PC-9 (cell line): ENCODE measurements around the gene CECR2. TPM values are rescaled to one million over a fixed set of nuclear protein-coding genes. Genes with fewer than 3 reads are reported as not detected.
"Not testable (repeated sequence)": the region's sequence is repeated elsewhere in the genome, so short reads cannot be mapped to it uniquely, and the experiment has no call there.

Experiments
- BruUV-seq: library from RNA; stranded (reverse); fragments of 400-500 nt; replicated peaks from 2 replicates; lab custom pipeline; 2021; lab: Mats Ljungman, UMichigan
- CTCF ChIA-PET: fragments of 300-600 bp; sonication (Branson Sonifier 250); formaldehyde crosslinking; loops from one replicate; lab custom pipeline; 2022; ENCODE audit warnings: antibody characterized with exemption; lab: Charles Lee
- POLR2A ChIA-PET: fragments of 300-600 bp; sonication (Branson Sonifier 250); formaldehyde crosslinking; loops from one replicate; lab custom pipeline; 2022; ENCODE audit warnings: antibody characterized with exemption; ENCODE audit not compliant: unreplicated experiment; lab: Charles Lee
- DNase-seq, 2 experiments: peaks; one replicate each; pipeline versions ENCODE4 v3.0.0 to v3.0.0-alpha.2; 2015 to 2022; ENCODE audit warnings: mixed read lengths in 1 of 2
- H2AFZ ChIP-seq: fragments of 200-600 bp; sonication (generic); 2 replicates; pipeline ENCODE4 v1.8.1; 2017; ENCODE audit warnings: antibody characterized with exemption
- H3F3A ChIP-seq: fragments of 200-600 bp; sonication (generic); 2 replicates; pipeline ENCODE4 v1.8.1; 2017; ENCODE audit warnings: antibody characterized with exemption, mild to moderate bottlenecking, low read depth; ENCODE audit not compliant: insufficient read depth
- H3K27ac ChIP-seq: fragments of 200-600 bp; sonication (generic); 2 replicates; pipeline ENCODE4 v1.6.1; 2016; ENCODE audit warnings: mixed run types
- H3K27me3 ChIP-seq: fragments of 200-600 bp; sonication (generic); 2 replicates; pipeline ENCODE4 v1.6.1; 2016; ENCODE audit warnings: low read depth, mixed run types; ENCODE audit not compliant: insufficient read depth
- H3K36me3 ChIP-seq: fragments of 200-600 bp; sonication (generic); 2 replicates; pipeline ENCODE4 v1.6.1; 2016; ENCODE audit warnings: low read depth, mixed run types
- H3K4me1 ChIP-seq: fragments of 200-600 bp; sonication (generic); replicated peaks from 2 replicates; pipeline ENCODE4 v1.6.1; 2016; ENCODE audit warnings: mixed run types; ENCODE audit not compliant: insufficient read depth
- H3K4me2 ChIP-seq: fragments of 200-600 bp; sonication (generic); 2 replicates; pipeline ENCODE4 v1.6.1; 2017; ENCODE audit warnings: mixed run types
- H3K4me3 ChIP-seq: fragments of 200-600 bp; sonication (generic); 2 replicates; pipeline ENCODE4 v1.6.1; 2016; ENCODE audit warnings: mixed run types
- H3K79me2 ChIP-seq: fragments of 200-600 bp; sonication (generic); 2 replicates; pipeline ENCODE4 v1.6.1; 2017; ENCODE audit warnings: low read depth, mixed run types
- H3K9me2 ChIP-seq: fragments of 200-600 bp; sonication (generic); 2 replicates; pipeline ENCODE4 v1.8.1; 2017; ENCODE audit warnings: mild to moderate bottlenecking; ENCODE audit not compliant: insufficient read depth
- H3K9me3 ChIP-seq: fragments of 200-600 bp; sonication (generic); 2 replicates; pipeline ENCODE4 v1.8.1; 2016; ENCODE audit warnings: low read depth; ENCODE audit not compliant: insufficient read depth
- H4K20me1 ChIP-seq: fragments of 200-600 bp; sonication (generic); 2 replicates; pipeline ENCODE4 v1.8.1; 2017; ENCODE audit not compliant: insufficient read depth
- CTCF ChIP-seq: fragments of 200-600 bp; sonication (generic); conservative IDR thresholded peaks from 2 replicates; pipeline ENCODE4 v1.6.1; 2017; ENCODE audit warnings: mixed run types, antibody characterized with exemption, mild to moderate bottlenecking, moderate library complexity
- EZH2 ChIP-seq: fragments of 200-600 bp; sonication (generic); IDR thresholded peaks from 2 replicates; pipeline ENCODE4 v1.8.0; 2017; ENCODE audit warnings: antibody characterized with exemption, low read depth
- intact Hi-C: fragments of 100-400 bp; cut with micrococcal nuclease; formaldehyde crosslinking; loops from one replicate; pipeline ENCODE4 v1.10.0; 2022; ENCODE audit not compliant: unreplicated experiment
- total RNA-seq: library from RNA; stranded (reverse); gene quantifications from 2 replicates; pipeline ENCODE4 v1.2.3, GENCODE V29; 2021

CECR2 gene
- total RNA-seq, 1 experiment from 2014 or later = not detected

GRCh38 chr22:17563936-17564391 is 194.7 kb downstream of the CECR2 start:
- TF ChIP-seq EZH2 (no peak), CTCF (no peak)
- no peaks in the 10 kb centered on the region for H3K9me2 ChIP-seq
- H3K79me2 ChIP-seq = no peaks in the 10 kb centered on the region
- H3K4me1 ChIP-seq = no peaks in the 10 kb centered on the region
- no peak overlapping the region for H2AFZ ChIP-seq
- H3K9me3 ChIP-seq = no peaks in the 10 kb centered on the region
- no peaks in the 10 kb centered on the region for H3K27me3 ChIP-seq
- ChIA-PET POLR2A (no interaction called here), CTCF (no interaction called here)
- H3K4me2 ChIP-seq = no peak overlapping the region
- H4K20me1 ChIP-seq = no peaks in the 10 kb centered on the region
- H3F3A ChIP-seq = no peaks in the 10 kb centered on the region
- intact Hi-C loops = no loop called here
- H3K27ac ChIP-seq = no peak overlapping the region
- BruUV-seq = no TSS peak
- H3K4me3 ChIP-seq = no peak overlapping the region
- DNase-seq = no peak
- H3K36me3 ChIP-seq = no peaks in the 10 kb centered on the region

GRCh38 chr22:17566016-17566687 is 196.9 kb downstream of the CECR2 start:
- H3K79me2 ChIP-seq, POLR2A ChIA-PET, H3K9me3 ChIP-seq, CTCF ChIA-PET, intact Hi-C loops, H4K20me1 ChIP-seq, H3K4me1 ChIP-seq, H3K36me3 ChIP-seq, BruUV-seq, H3K4me3 ChIP-seq, H3K4me2 ChIP-seq, H3K9me2 ChIP-seq, H2AFZ ChIP-seq, H3K27ac ChIP-seq, H3K27me3 ChIP-seq, DNase-seq, H3F3A ChIP-seq: not testable (repeated sequence)

GRCh38 chr22:17566776-17567175 is 197.5 kb downstream of the CECR2 start:
- H3K9me2 ChIP-seq = no peaks in the 10 kb centered on the region
- ChIA-PET POLR2A (no interaction called here), CTCF (no interaction called here)
- TF ChIP-seq CTCF = no peak
- no peak for TF ChIP-seq EZH2
- no peak overlapping the region for H3K27ac ChIP-seq
- no peaks in the 10 kb centered on the region for H3K4me1 ChIP-seq
- no peaks in the 10 kb centered on the region for H3K27me3 ChIP-seq
- no peaks in the 10 kb centered on the region for H3F3A ChIP-seq
- H2AFZ ChIP-seq = no peak overlapping the region
- DNase-seq = no peak
- no TSS peak for BruUV-seq
- intact Hi-C loops = no loop called here
- H3K4me3 ChIP-seq = no peak overlapping the region
- H3K79me2 ChIP-seq = no peaks in the 10 kb centered on the region
- no peaks in the 10 kb centered on the region for H3K36me3 ChIP-seq
- H3K4me2 ChIP-seq = no peak overlapping the region
- H4K20me1 ChIP-seq = no peaks in the 10 kb centered on the region
- no peaks in the 10 kb centered on the region for H3K9me3 ChIP-seq
